ENCODE results near the gene CLTCL1.

Gene CLTCL1

GRCh38 chr22:19253143-19253542 lies 38.4 kb downstream of the CLTCL1 start:
- no peak for DNase-seq (ENCODE audit: low spot score)
- no peak for TF ChIP-seq CTCF (IDR thresholded peaks at IDR 0.05; ENCODE audit: borderline replicate concordance, control extremely low read depth, extremely low read depth, insufficient read depth, missing control alignments)
- in situ Hi-C loops (cut with MboI; ENCODE audit: low sequenced_read_pairs, unreplicated experiment), result loop anchor here (25.0 kb wide), 2 partner anchors 241 to 384 kb away; no protein-coding TSS in a partner anchor

- no peak for TF ChIP-seq CTCF (IDR thresholded peaks at IDR 0.05; ENCODE audit: borderline replicate concordance, control extremely low read depth, extremely low read depth, insufficient read depth, missing control alignments)
- in situ Hi-C loops (cut with MboI; ENCODE audit: low sequenced_read_pairs, unreplicated experiment), result loop anchor here (10.0 kb wide), 1 partner anchor 60 kb away; no protein-coding TSS in a partner anchor
- DNase-seq (ENCODE audit: low spot score), result no peak
Measured at GRCh38 chr22:19244600-19245352, 46.7 kb downstream of the CLTCL1 start.

GRCh38 chr22:19242699-19243098 lies 48.8 kb downstream of the CLTCL1 start:
- DNase-seq (ENCODE audit: low spot score), result no peak
- no peak for TF ChIP-seq CTCF (IDR thresholded peaks at IDR 0.05; ENCODE audit: borderline replicate concordance, control extremely low read depth, extremely low read depth, insufficient read depth, missing control alignments)
- in situ Hi-C loops (cut with MboI; ENCODE audit: low sequenced_read_pairs, unreplicated experiment), result loop anchor here (10.0 kb wide), 1 partner anchor 58 kb away; no protein-coding TSS in a partner anchor

GRCh38 chr22:19241593-19241906 lies 50.0 kb downstream of the CLTCL1 start:
- TF ChIP-seq CTCF (IDR thresholded peaks at IDR 0.05; ENCODE audit: borderline replicate concordance, control extremely low read depth, extremely low read depth, insufficient read depth, missing control alignments), result no peak
- in situ Hi-C loops (cut with MboI; ENCODE audit: low sequenced_read_pairs, unreplicated experiment), result loop anchor here (10.0 kb wide), 1 partner anchor 57 kb away; no protein-coding TSS in a partner anchor
- no peak for DNase-seq (ENCODE audit: low spot score)

GRCh38 chr22:19240813-19241592 lies 50.5 kb downstream of the CLTCL1 start:
- TF ChIP-seq CTCF (IDR thresholded peaks at IDR 0.05; ENCODE audit: borderline replicate concordance, control extremely low read depth, extremely low read depth, insufficient read depth, missing control alignments), result no peak
- no peak for DNase-seq (ENCODE audit: low spot score)
- in situ Hi-C loops (cut with MboI; ENCODE audit: low sequenced_read_pairs, unreplicated experiment), result loop anchor here (10.0 kb wide), 1 partner anchor 56 kb away; no protein-coding TSS in a partner anchor

- DNase-seq (ENCODE audit: low spot score), result no peak
- TF ChIP-seq CTCF (IDR thresholded peaks at IDR 0.05; ENCODE audit: borderline replicate concordance, control extremely low read depth, extremely low read depth, insufficient read depth, missing control alignments), result no peak
- in situ Hi-C loops (cut with MboI; ENCODE audit: low sequenced_read_pairs, unreplicated experiment), result no loop called here
Measured at GRCh38 chr22:19239464-19239863, 52.1 kb downstream of the CLTCL1 start.

All from GM13976 (cell line).